Smooth muscle cell (in vitro differentiated cells): ENCODE measurements around the gene MSTO1. TPM values are rescaled to one million over a fixed set of nuclear protein-coding genes. Genes with fewer than 3 reads are reported as not detected.
"Not testable (repeated sequence)": the region's sequence is repeated elsewhere in the genome, so short reads cannot be mapped to it uniquely, and the experiment has no call there.

Experiments
- DNase-seq: peaks from one replicate; lab custom pipeline; 2025; ENCODE audit not compliant: unreplicated experiment; lab: John Stamatoyannopoulos, UW
- H2AFZ ChIP-seq: fragments of 200-600 bp; sonication (generic); 2 replicates; pipeline ENCODE4 v1.6.0; 2016; ENCODE audit warnings: antibody characterized with exemption, low read depth, mild to moderate bottlenecking
- H3F3A ChIP-seq: fragments of 200-600 bp; sonication (generic); 2 replicates; pipeline ENCODE4 v1.6.0; 2017; ENCODE audit warnings: antibody characterized with exemption, low read depth
- H3K27ac ChIP-seq: fragments of 200-600 bp; sonication (generic); 2 replicates; pipeline ENCODE4 v1.5.1; 2016; ENCODE audit warnings: low read depth, mild to moderate bottlenecking
- H3K27me3 ChIP-seq: fragments of 200-600 bp; sonication (generic); 2 replicates; pipeline ENCODE4 v1.6.1; 2016; ENCODE audit warnings: low read depth, mild to moderate bottlenecking
- H3K36me3 ChIP-seq: fragments of 200-600 bp; sonication (generic); 2 replicates; pipeline ENCODE4 v1.5.1; 2016; ENCODE audit warnings: low read depth
- H3K4me1 ChIP-seq: fragments of 200-600 bp; sonication (generic); 2 replicates; pipeline ENCODE4 v1.5.1; 2016; ENCODE audit warnings: low read depth
- H3K4me2 ChIP-seq: fragments of 200-600 bp; sonication (generic); 2 replicates; pipeline ENCODE4 v1.6.0; 2016; ENCODE audit warnings: mild to moderate bottlenecking
- H3K4me3 ChIP-seq: fragments of 200-600 bp; sonication (generic); 2 replicates; pipeline ENCODE4 v1.5.1; 2016; ENCODE audit warnings: mild to moderate bottlenecking
- H3K79me2 ChIP-seq: fragments of 200-600 bp; sonication (generic); 2 replicates; pipeline ENCODE4 v1.6.0; 2016; ENCODE audit warnings: low read depth, mild to moderate bottlenecking
- H3K9ac ChIP-seq: fragments of 200-600 bp; sonication (generic); 2 replicates; pipeline ENCODE4 v1.6.0; 2016; ENCODE audit warnings: low read depth
- H3K9me3 ChIP-seq: fragments of 200-600 bp; sonication (generic); replicated peaks from 2 replicates; pipeline ENCODE4 v1.5.1; 2016; ENCODE audit warnings: low read depth
- H4K20me1 ChIP-seq: fragments of 200-600 bp; sonication (generic); 2 replicates; pipeline ENCODE4 v1.6.0; 2016; ENCODE audit warnings: low read depth
- CTCF ChIP-seq: fragments of 200-600 bp; sonication (generic); IDR thresholded peaks from 2 replicates; pipeline ENCODE4 v1.5.1; 2017; ENCODE audit warnings: borderline replicate concordance, mild to moderate bottlenecking, antibody characterized with exemption; ENCODE audit not compliant: insufficient read depth, poor library complexity, severe bottlenecking
- WGBS: methylation state at CpG from one replicate; pipeline ENCODE4 v1.1.7; 2016; ENCODE audit warnings: low lambda C conversion rate; 5-methylcytosine and 5-hydroxymethylcytosine counted together
- polyA plus RNA-seq: library from polyadenylated mRNA; unstranded; fragments of >200 nt; fragmentation: Nextera tagmentation; extraction: Ambion mirVana; gene quantifications from 2 replicates; pipeline ENCODE4 v1.2.1, GENCODE V29; 2016
- total RNA-seq: library from RNA; depleted of rRNA; stranded (reverse); fragments of >200 nt; gene quantifications from 2 replicates; pipeline ENCODE4 v1.2.3, GENCODE V29; 2014

The MSTO1 gene
- total and polyA plus RNA-seq, 2 experiments from 2014 or later, result 17.5 to 41.2 TPM

- TF ChIP-seq CTCF, result no peak
- no peak overlapping the region for H3K4me2 ChIP-seq
- H3K79me2 ChIP-seq, result peaks cover 36% of the 10 kb centered on the region
These were observed 39.9 kb upstream of the MSTO1 start for GRCh38 chr1:155569988-155570592.

DNA sequence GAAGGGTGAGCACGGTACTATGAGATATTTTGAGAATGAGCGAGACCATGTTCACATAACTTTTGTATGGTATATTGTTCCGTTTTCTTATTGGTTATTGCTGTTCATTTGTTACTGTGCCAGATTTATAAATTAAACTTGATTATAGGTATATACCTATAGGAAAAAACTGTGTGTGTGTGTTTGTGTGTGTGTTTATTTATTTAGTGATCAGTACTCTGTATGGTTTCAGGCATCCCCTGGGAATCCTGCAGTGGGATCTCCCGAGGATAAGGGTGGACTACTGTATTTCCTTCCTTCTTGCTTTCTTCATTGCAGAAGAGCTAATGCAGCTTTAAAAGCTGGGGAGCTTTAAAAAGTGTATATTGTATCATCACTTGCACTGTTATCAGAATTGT lies 39.4 kb upstream of the MSTO1 start:
- no peaks in the 10 kb centered on the region for H3K9me3 ChIP-seq
- H2AFZ ChIP-seq, result no peak overlapping the region
- H3K4me1 ChIP-seq, result no peaks in the 10 kb centered on the region
- peaks cover 3% of the 10 kb centered on the region for H4K20me1 ChIP-seq
- no peak overlapping the region for H3K4me3 ChIP-seq
- H3K36me3 ChIP-seq, result no peaks in the 10 kb centered on the region
- no peaks in the 10 kb centered on the region for H3F3A ChIP-seq
- no peaks in the 10 kb centered on the region for H3K27me3 ChIP-seq
- H3K9ac ChIP-seq, result no peak overlapping the region
- no peak for TF ChIP-seq CTCF
- H3K4me2 ChIP-seq, result no peak overlapping the region
- H3K79me2 ChIP-seq, result peaks cover 31% of the 10 kb centered on the region
- DNase-seq, result no peak
- no peak overlapping the region for H3K27ac ChIP-seq
- WGBS, result 78% methylated on average over 4 of the region's 4 CpGs

More at GRCh38 chr1:155569988-155570592, 39.9 kb upstream of the MSTO1 start:
- H2AFZ ChIP-seq, result no peak overlapping the region
- H3K4me1 ChIP-seq, result no peaks in the 10 kb centered on the region
- no peak overlapping the region for H3K4me3 ChIP-seq
- H3K27ac ChIP-seq, result no peak overlapping the region
- H3F3A ChIP-seq, result no peaks in the 10 kb centered on the region
- 92% methylated on average over 6 of the region's 6 CpGs for WGBS
- H3K36me3 ChIP-seq, result no peaks in the 10 kb centered on the region
- H3K27me3 ChIP-seq, result no peaks in the 10 kb centered on the region
- H4K20me1 ChIP-seq, result peaks cover 3% of the 10 kb centered on the region
- H3K9me3 ChIP-seq, result no peaks in the 10 kb centered on the region
- DNase-seq, result no peak
- H3K9ac ChIP-seq, result no peak overlapping the region

DNA sequence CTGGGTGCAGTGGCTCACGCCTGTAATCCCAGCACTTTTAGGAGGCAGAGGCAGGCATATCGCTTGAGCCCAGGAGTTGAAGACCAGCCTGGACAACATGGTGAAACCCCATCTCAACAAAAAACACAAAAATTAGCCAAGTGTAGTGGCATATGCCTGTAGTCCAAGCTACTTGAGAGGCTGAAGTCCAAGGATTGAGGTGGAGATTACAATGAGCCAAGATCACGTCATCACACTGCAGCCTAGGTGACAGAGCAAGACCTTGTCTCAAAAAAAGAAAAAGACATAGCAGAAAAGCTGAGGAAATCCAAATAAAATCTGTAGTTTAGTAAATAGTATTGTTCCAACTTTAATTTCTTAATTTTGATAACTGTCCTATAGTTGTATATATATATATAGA lies 35.9 kb upstream of the MSTO1 start:
- Histone ChIP-seq H3F3A (no peaks in the 10 kb centered on the region), H3K27me3 (no peaks in the 10 kb centered on the region), H3K4me2 (no peak overlapping the region), H3K9me3 (no peaks in the 10 kb centered on the region), H3K9ac (no peak overlapping the region), H3K27ac (no peak overlapping the region), H4K20me1 (no peaks in the 10 kb centered on the region), H2AFZ (no peak overlapping the region), H3K4me1 (no peaks in the 10 kb centered on the region), H3K4me3 (no peak overlapping the region), H3K36me3 (no peaks in the 10 kb centered on the region), H3K79me2 (peaks cover 9% of the 10 kb centered on the region)
- no peak for DNase-seq
- WGBS, result 99% methylated on average over 3 of the region's 3 CpGs
- no peak for TF ChIP-seq CTCF

DNA sequence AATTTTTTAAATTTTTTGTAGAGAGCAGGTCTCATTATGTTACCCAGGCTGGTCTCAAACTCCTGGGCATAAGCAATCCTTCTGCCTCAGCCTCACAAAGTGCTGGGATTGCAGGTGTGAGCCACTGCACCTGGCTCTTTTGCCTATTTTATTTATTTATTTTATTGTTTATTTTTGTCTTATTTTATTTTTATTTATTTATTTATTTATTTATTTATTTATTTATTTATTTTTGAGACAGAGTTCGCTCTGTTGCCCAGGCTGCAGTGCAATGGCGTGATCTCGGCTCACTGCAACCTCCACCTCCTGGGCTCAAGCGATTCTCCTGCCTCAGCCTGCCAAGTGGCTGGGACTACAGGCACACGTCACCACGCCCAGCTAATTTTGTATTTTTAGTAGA lies 34.4 kb upstream of the MSTO1 start:
- not testable (repeated sequence) for H3K4me2 ChIP-seq, H3K4me3 ChIP-seq, H3K27ac ChIP-seq, H3K79me2 ChIP-seq, H2AFZ ChIP-seq, H3F3A ChIP-seq, H4K20me1 ChIP-seq, H3K27me3 ChIP-seq, H3K9me3 ChIP-seq, H3K36me3 ChIP-seq, H3K4me1 ChIP-seq, DNase-seq, H3K9ac ChIP-seq
- WGBS, result 96% methylated on average over 6 of the region's 6 CpGs

GRCh38 chr1:155583846-155584245 lies 26.2 kb upstream of the MSTO1 start:
- not testable (repeated sequence) for H4K20me1 ChIP-seq, DNase-seq, H3K9ac ChIP-seq, H3K36me3 ChIP-seq, H3K9me3 ChIP-seq, H3F3A ChIP-seq, H3K4me3 ChIP-seq, H3K27me3 ChIP-seq, H2AFZ ChIP-seq, H3K79me2 ChIP-seq, H3K27ac ChIP-seq, H3K4me2 ChIP-seq, H3K4me1 ChIP-seq
- 91% methylated on average over 6 of the region's 6 CpGs for WGBS

- not testable (repeated sequence) for DNase-seq, H3K27ac ChIP-seq, H4K20me1 ChIP-seq, H3F3A ChIP-seq, H3K79me2 ChIP-seq, H3K9ac ChIP-seq, H3K27me3 ChIP-seq, H2AFZ ChIP-seq, H3K4me1 ChIP-seq, H3K9me3 ChIP-seq, H3K4me2 ChIP-seq, H3K36me3 ChIP-seq, H3K4me3 ChIP-seq
- WGBS, result 88% methylated on average over 3 of the region's 3 CpGs
These were observed 20.7 kb upstream of the MSTO1 start for GRCh38 chr1:155589282-155589681.
